ENCODE measurements around the gene PAQR6. TPM values are rescaled to one million over a fixed set of nuclear protein-coding genes. Genes with fewer than 3 reads are reported as not detected.

Gene PAQR6
- total and polyA plus RNA-seq, 2 of the 4 experiments (the other 2 are of a cell fraction), result under 0.01 to 0.67 TPM

GRCh38 chr1:156281693-156282478 is 34.0 kb upstream of the PAQR6 start:
- Histone ChIP-seq H3K9me3 (ENCODE audit: control insufficient read depth, insufficient read depth, low read length) (no peaks in the 10 kb centered on the region), H3K79me1 (ENCODE audit: low read depth in 1 of 2, low read length in 2 of 2) (peaks cover 45 to 71% of the 10 kb centered on the region in 2 experiments; a peak in 3 of 4 replicates), H3K27me3 (ENCODE audit: control insufficient read depth, insufficient read depth, low read length) (no peaks in the 10 kb centered on the region), H4K8ac (ENCODE audit: low read depth in 2 of 2, low read length in 2 of 2) (peak overlapping the region; percentile 72 to 74), H4K91ac (ENCODE audit: insufficient read depth, low read depth, low read length) (peak overlapping the region; percentile 21), H3K4ac (ENCODE audit: low read depth, low read length) (peak overlapping the region; percentile 53), H2AFZ (replicated peaks; ENCODE audit: low read length, poor library complexity) (peak overlapping the region; percentile 65), H3K4me2 (ENCODE audit: low read depth, low read length) (peak overlapping the region; percentile 90), H3K27ac (ENCODE audit: insufficient read depth, low read length) (peak overlapping the region; percentile 78), H3K23ac (ENCODE audit: low read depth, low read length) (peak overlapping the region; percentile 25), H4K20me1 (ENCODE audit: insufficient read depth, low read length) (peaks cover 32% of the 10 kb centered on the region), H2BK5ac (ENCODE audit: low read depth, low read length, poor library complexity, severe bottlenecking) (peak overlapping the region; percentile 4), H3K9me1 (ENCODE audit: insufficient read depth, low read length) (peaks cover 7% of the 10 kb centered on the region), H4K5ac (ENCODE audit: low read depth, low read length) (peak overlapping the region; percentile 55), H3K4me3 (ENCODE audit: insufficient read depth, low read depth, low read length) (peak overlapping the region; percentile 67), H3K9ac (ENCODE audit: low read depth, low read length) (peak overlapping the region; percentile 86), H2AK9ac (replicated peaks; ENCODE audit: low read depth, low read length, poor library complexity) (peak overlapping the region; percentile 90), H3K18ac (ENCODE audit: low read depth, low read length) (peak overlapping the region; percentile 35; the same call in 1 of the 2 replicates), H2BK120ac (ENCODE audit: low read depth, low read length) (no peak overlapping the region), H3K14ac (replicated peaks; ENCODE audit: low read depth, low read length) (peak overlapping the region; percentile 88), H3K4me1 (ENCODE audit: control insufficient read depth, insufficient read depth, low read length) (peaks cover 9% of the 10 kb centered on the region), H3K56ac (ENCODE audit: extremely low read depth, insufficient read depth, low read length) (peak overlapping the region; percentile 79), H3K36me3 (ENCODE audit: control insufficient read depth, insufficient read depth, low read length) (peaks cover 17% of the 10 kb centered on the region), H2BK15ac (ENCODE audit: low read depth, low read length) (no peak overlapping the region; the same call in 2 of the 3 replicates), H2BK20ac (ENCODE audit: low read depth, low read length) (no peak overlapping the region), H2AK5ac (ENCODE audit: low read depth, low read length) (peak overlapping the region; percentile 76; the same call in 1 of the 2 replicates)
- BruUV-seq (replicated peaks), result no TSS peak
- DNase-seq, result peak; percentile 45
- ATAC-seq (ENCODE audit: low read depth), result no peak
- in situ Hi-C loops (cut with MboI; ENCODE audit: low sequenced_read_pairs) (no loop called here), dilution Hi-C loops (cut with HindIII; ENCODE audit: low sequenced_read_pairs, unreplicated experiment) (no loop called here), intact Hi-C loops (cut with micrococcal nuclease) (no loop called here)
- WGBS, 2 experiments (ENCODE audit: extremely low coverage in 2 of 2, insufficient read length in 1 of 2), result 6% methylated on average over 3 of the region's 22 CpGs; no CpG with 5 or more reads in 1 of the 2 experiments
- no peak for TF ChIP-seq MAZ (IDR thresholded peaks at IDR 0.05; ENCODE audit: borderline replicate concordance, low read depth, low read length)
- TF ChIP-seq RCOR1 (IDR thresholded peaks at IDR 0.05; ENCODE audit: insufficient replicate concordance, low read length), result no peak
- peak; percentile 18; the same call in 1 of the 2 replicates for TF ChIP-seq POLR2A (IDR thresholded peaks at IDR 0.05; ENCODE audit: low read depth, low read length)
- ChIA-PET CTCF (interaction anchor here (0.6 to 1.0 kb wide), 2 partner anchors 17 to 342 kb away, joined by 3 to 7 read pairs; partner anchors contain the start of gene VHLL), POLR2A (ENCODE audit: unreplicated experiment) (interaction anchor here (0.6 to 1.7 kb wide), 4 partner anchors 14 to 69 kb away, joined by 3 to 8 read pairs (median 4); partner anchors contain the start of genes GLMP and PMF1)
